ENCODE results near the gene TDRD15. TPM values are rescaled to one million over a fixed set of nuclear protein-coding genes. Genes with fewer than 3 reads are reported as not detected.
"Not testable (repeated sequence)": the region's sequence is repeated elsewhere in the genome, so short reads cannot be mapped to it uniquely, and the experiment has no call there.

TDRD15 gene
- polyA plus RNA-seq, 4 donors = 0.01 TPM; not detected in 3

DNA sequence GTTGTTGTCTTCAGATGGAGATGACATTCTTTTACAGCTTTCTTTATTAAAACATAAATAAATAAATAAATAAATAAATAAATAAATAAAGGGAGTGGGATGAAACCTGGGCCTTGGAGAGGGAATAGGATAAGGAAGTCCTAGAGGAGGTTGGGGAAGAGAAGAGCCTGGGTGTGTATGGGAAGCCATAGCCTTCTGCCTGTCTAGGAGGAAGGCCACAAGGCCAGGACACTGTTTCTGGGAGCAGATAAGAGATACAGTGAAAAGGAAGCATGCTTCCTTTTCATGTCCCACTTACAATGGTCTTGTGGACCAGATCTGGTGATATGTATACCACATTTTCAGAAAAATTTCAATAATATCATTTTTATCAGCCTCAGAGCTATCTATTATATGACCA is 6.1 kb upstream of the TDRD15 start:
- peak in 1 of 2 donors; percentile 4 for DNase-seq
- Histone ChIP-seq H3K4me1 (ENCODE audit: control insufficient read depth in 3 of 3, insufficient read depth in 2 of 3, low read depth in 1 of 3, low read length in 2 of 3) (no peaks in the 10 kb centered on the region), H3K4me3 (ENCODE audit: low read depth in 1 of 3, low read length in 3 of 3) (no peak overlapping the region), H3K9me3 (ENCODE audit: control insufficient read depth in 2 of 2, insufficient read depth in 1 of 2, low read depth in 1 of 2, low read length in 1 of 2) (no peaks in the 10 kb centered on the region), H3K27me3 (ENCODE audit: control insufficient read depth in 3 of 3, insufficient read depth in 3 of 3, low read length in 3 of 3) (no peaks in the 10 kb centered on the region), H3K27ac (ENCODE audit: low read depth in 1 of 3, low read length in 2 of 3) (no peak overlapping the region), H3K36me3 (ENCODE audit: control insufficient read depth in 3 of 3, insufficient read depth in 2 of 3, low read depth in 1 of 3, low read length in 3 of 3) (peaks cover 0 to 3% (median 0%) of the 10 kb centered on the region in 3 donors)
- no peak for FAIRE-seq

DNA sequence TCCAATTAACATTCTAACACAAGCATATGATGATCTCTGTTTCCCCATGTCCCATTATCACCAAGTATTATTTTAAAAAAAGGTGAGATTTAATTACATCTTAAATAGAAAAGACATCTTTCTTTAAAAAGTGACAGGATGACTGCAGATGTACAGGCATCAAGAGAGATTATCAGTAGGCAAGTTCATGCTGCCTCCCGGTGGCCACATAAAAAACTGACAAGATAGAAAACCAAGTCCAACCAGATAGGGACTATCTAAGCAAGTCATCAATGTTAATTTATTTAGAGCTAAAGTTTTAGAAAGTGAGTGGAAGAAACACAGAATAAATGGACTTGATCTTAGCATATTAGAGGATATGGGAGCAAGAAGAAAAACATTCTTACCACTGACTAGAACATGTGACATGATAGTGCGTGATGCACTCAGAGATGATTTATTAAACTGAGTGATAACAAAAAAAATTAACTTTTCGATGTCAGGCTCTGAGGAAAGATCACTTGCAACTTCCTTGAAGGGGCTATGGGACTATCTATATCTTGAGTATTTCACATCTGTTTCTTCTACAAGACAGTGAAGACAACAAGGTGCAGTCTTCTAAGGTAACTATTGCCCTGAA is 5.4 kb upstream of the TDRD15 start:
- Histone ChIP-seq H3K4me1 (ENCODE audit: control insufficient read depth in 3 of 3, insufficient read depth in 2 of 3, low read depth in 1 of 3, low read length in 2 of 3) (no peaks in the 10 kb centered on the region), H3K27me3 (ENCODE audit: control insufficient read depth in 3 of 3, insufficient read depth in 3 of 3, low read length in 3 of 3) (no peaks in the 10 kb centered on the region), H3K9me3 (ENCODE audit: control insufficient read depth in 2 of 2, insufficient read depth in 1 of 2, low read depth in 1 of 2, low read length in 1 of 2) (no peaks in the 10 kb centered on the region), H3K36me3 (ENCODE audit: control insufficient read depth in 3 of 3, insufficient read depth in 2 of 3, low read depth in 1 of 3, low read length in 3 of 3) (peaks cover 0 to 3% (median 0%) of the 10 kb centered on the region in 3 donors), H3K27ac (ENCODE audit: low read depth in 1 of 3, low read length in 2 of 3) (no peak overlapping the region), H3K4me3 (ENCODE audit: low read depth in 1 of 3, low read length in 3 of 3) (no peak overlapping the region)
- WGBS, 3 donors = 34 to 41% (median 39%) methylated on average over 3 of the region's 3 CpGs
- peak; percentile 51 for FAIRE-seq
- peak; percentile 68 to 69 for DNase-seq

DNA sequence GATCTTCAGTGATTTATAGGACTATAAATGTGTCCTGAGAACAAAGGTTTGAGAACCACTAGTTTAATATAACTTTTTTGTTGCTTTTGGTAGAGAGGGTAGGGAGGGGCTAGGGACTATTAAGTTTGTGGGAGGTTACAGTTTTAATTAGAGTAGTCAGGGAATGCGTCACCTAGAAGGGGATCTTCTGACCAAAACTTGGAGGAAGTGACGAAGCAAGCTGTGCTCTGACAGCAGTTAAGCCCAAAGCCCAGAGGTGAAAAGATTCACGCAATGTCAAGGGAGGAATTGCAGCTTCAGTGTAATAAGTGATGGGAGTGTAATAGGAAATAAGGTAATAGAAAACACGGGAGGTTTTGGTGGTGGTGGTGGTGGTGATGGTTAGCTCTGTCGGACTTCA is 8.1 kb downstream of the TDRD15 start:
- no peak for DNase-seq
- no peak overlapping the region for H3K4me3 ChIP-seq (ENCODE audit: low read depth in 1 of 3, low read length in 3 of 3)
- no peaks in the 10 kb centered on the region for H3K36me3 ChIP-seq (ENCODE audit: control insufficient read depth in 3 of 3, insufficient read depth in 2 of 3, low read depth in 1 of 3, low read length in 3 of 3)
- H3K27ac ChIP-seq (ENCODE audit: low read depth in 1 of 3, low read length in 2 of 3) = no peak overlapping the region
- 76 to 80% (median 80%) methylated on average over 5 of the region's 5 CpGs for WGBS, 3 donors
- no peaks in the 10 kb centered on the region for H3K4me1 ChIP-seq (ENCODE audit: control insufficient read depth in 3 of 3, insufficient read depth in 2 of 3, low read depth in 1 of 3, low read length in 2 of 3)
- no peaks in the 10 kb centered on the region for H3K9me3 ChIP-seq (ENCODE audit: control insufficient read depth in 2 of 2, insufficient read depth in 1 of 2, low read depth in 1 of 2, low read length in 1 of 2)
- FAIRE-seq = no peak
- peaks cover 0 to 3% (median 0%) of the 10 kb centered on the region in 3 donors for H3K27me3 ChIP-seq (ENCODE audit: control insufficient read depth in 3 of 3, insufficient read depth in 3 of 3, low read length in 3 of 3)

DNA sequence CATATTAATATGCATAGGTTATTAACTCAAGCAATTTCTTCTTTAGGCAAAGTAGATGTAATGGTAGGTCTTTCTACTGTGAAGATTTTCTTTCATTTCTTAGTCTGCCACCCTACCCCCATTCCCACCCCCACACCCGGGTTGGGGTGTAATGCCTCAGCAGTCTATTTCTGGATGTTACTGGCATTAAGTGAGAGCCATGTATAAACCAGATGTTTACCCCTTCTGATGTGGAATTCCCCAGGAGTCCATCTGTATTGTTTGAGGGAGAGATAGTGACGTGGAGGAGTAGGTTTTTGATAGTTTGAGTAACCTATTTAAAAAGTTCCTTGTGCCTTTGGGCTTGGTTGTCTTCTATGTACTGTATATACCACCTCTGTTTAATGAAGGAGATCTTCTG is 11.8 kb downstream of the TDRD15 start:
- WGBS, 3 donors = 71 to 79% (median 73%) methylated on average over 2 of the region's 2 CpGs
- FAIRE-seq (no peak), DNase-seq (no peak)
- Histone ChIP-seq H3K36me3 (ENCODE audit: control insufficient read depth in 3 of 3, insufficient read depth in 2 of 3, low read depth in 1 of 3, low read length in 3 of 3) (no peaks in the 10 kb centered on the region), H3K27ac (ENCODE audit: low read depth in 1 of 3, low read length in 2 of 3) (no peak overlapping the region), H3K27me3 (ENCODE audit: control insufficient read depth in 3 of 3, insufficient read depth in 3 of 3, low read length in 3 of 3) (peaks cover 0 to 3% (median 0%) of the 10 kb centered on the region in 3 donors), H3K9me3 (ENCODE audit: control insufficient read depth in 2 of 2, insufficient read depth in 1 of 2, low read depth in 1 of 2, low read length in 1 of 2) (no peaks in the 10 kb centered on the region), H3K4me1 (ENCODE audit: control insufficient read depth in 3 of 3, insufficient read depth in 2 of 3, low read depth in 1 of 3, low read length in 2 of 3) (no peaks in the 10 kb centered on the region), H3K4me3 (ENCODE audit: low read depth in 1 of 3, low read length in 3 of 3) (no peak overlapping the region)

DNA sequence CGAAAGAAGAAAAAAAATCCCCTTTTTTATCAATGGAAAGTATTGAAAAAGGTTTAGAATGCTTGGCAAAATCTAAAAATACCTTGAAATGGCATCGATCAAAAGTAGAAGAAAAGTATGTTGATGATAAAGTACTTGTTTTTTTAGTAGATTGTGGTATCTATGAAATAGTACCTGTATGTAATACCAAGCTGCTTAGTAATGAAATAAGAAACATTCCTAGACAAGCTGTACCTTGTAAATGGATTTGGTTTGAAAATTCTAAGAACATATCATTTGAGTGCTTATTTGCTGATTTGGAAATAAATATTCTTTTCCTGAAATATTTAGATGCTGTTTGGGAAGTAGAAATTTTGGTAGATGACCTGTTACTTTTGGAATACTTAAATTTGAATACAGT is 18.4 kb downstream of the TDRD15 start:
- no peak for FAIRE-seq
- Histone ChIP-seq H3K36me3 (ENCODE audit: control insufficient read depth in 3 of 3, insufficient read depth in 2 of 3, low read depth in 1 of 3, low read length in 3 of 3) (no peaks in the 10 kb centered on the region), H3K27me3 (ENCODE audit: control insufficient read depth in 3 of 3, insufficient read depth in 3 of 3, low read length in 3 of 3) (no peaks in the 10 kb centered on the region), H3K4me3 (ENCODE audit: low read depth in 1 of 3, low read length in 3 of 3) (no peak overlapping the region), H3K27ac (ENCODE audit: low read depth in 1 of 3, low read length in 2 of 3) (no peak overlapping the region), H3K9me3 (ENCODE audit: control insufficient read depth in 2 of 2, insufficient read depth in 1 of 2, low read depth in 1 of 2, low read length in 1 of 2) (no peaks in the 10 kb centered on the region), H3K4me1 (ENCODE audit: control insufficient read depth in 3 of 3, insufficient read depth in 2 of 3, low read depth in 1 of 3, low read length in 2 of 3) (no peaks in the 10 kb centered on the region)
- DNase-seq = no peak
- WGBS, 3 donors = 69 to 78% (median 71%) methylated on average over 2 of the region's 2 CpGs

DNA sequence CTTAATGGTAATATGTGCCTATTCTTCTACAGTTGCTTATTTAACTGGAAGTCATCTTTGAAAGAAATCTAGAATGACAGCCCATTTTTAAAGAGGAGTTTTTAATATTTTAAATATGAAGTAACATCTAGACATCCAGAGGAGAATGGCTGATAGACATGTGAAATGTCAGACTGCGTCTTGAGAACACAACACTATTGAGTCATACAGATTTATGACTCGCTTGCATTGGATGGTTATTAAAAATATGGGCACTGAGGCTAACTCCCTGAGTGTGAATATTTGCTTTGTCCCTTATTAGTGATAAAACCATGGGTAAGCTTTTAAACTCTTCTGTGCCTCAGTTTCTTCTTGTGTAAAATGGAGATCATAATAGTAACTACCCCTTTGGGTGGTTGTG is 22.9 kb downstream of the TDRD15 start:
- Histone ChIP-seq H3K9me3 (ENCODE audit: control insufficient read depth in 2 of 2, insufficient read depth in 1 of 2, low read depth in 1 of 2, low read length in 1 of 2) (no peaks in the 10 kb centered on the region), H3K4me3 (ENCODE audit: low read depth in 1 of 3, low read length in 3 of 3) (no peak overlapping the region), H3K36me3 (ENCODE audit: control insufficient read depth in 3 of 3, insufficient read depth in 2 of 3, low read depth in 1 of 3, low read length in 3 of 3) (no peaks in the 10 kb centered on the region), H3K27me3 (ENCODE audit: control insufficient read depth in 3 of 3, insufficient read depth in 3 of 3, low read length in 3 of 3) (no peaks in the 10 kb centered on the region), H3K27ac (ENCODE audit: low read depth in 1 of 3, low read length in 2 of 3) (no peak overlapping the region), H3K4me1 (ENCODE audit: control insufficient read depth in 3 of 3, insufficient read depth in 2 of 3, low read depth in 1 of 3, low read length in 2 of 3) (no peaks in the 10 kb centered on the region)
- no peak for DNase-seq
- FAIRE-seq = no peak
- 68 to 91% (median 76%) methylated on average over 2 of the region's 2 CpGs for WGBS, 3 donors

DNA sequence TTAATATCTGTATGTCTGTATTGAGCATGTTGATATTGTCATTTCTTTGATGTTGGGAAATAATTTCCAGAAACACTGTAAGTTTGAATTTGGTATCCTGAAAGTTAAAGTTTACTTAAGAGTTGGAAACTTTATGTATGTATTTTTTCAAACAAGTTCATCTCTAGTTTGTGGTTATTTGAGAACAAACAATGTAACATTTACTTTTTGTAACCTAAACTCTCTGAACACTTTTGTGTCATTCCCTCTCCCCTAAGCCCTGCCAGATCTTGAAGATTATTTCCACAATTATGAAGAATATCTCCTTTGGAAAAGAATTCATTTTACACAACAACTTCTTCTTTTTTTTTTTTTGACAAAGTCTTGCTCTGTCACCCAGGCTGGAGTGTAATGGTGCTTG is 24.9 kb downstream of the TDRD15 start:
- no peak for FAIRE-seq
- Histone ChIP-seq H3K4me1 (ENCODE audit: control insufficient read depth in 3 of 3, insufficient read depth in 2 of 3, low read depth in 1 of 3, low read length in 2 of 3) (no peaks in the 10 kb centered on the region), H3K9me3 (ENCODE audit: control insufficient read depth in 2 of 2, insufficient read depth in 1 of 2, low read depth in 1 of 2, low read length in 1 of 2) (no peaks in the 10 kb centered on the region), H3K4me3 (ENCODE audit: low read depth in 1 of 3, low read length in 3 of 3) (no peak overlapping the region), H3K27me3 (ENCODE audit: control insufficient read depth in 3 of 3, insufficient read depth in 3 of 3, low read length in 3 of 3) (no peaks in the 10 kb centered on the region), H3K36me3 (ENCODE audit: control insufficient read depth in 3 of 3, insufficient read depth in 2 of 3, low read depth in 1 of 3, low read length in 3 of 3) (no peaks in the 10 kb centered on the region), H3K27ac (ENCODE audit: low read depth in 1 of 3, low read length in 2 of 3) (no peak overlapping the region)
- DNase-seq = no peak

DNA sequence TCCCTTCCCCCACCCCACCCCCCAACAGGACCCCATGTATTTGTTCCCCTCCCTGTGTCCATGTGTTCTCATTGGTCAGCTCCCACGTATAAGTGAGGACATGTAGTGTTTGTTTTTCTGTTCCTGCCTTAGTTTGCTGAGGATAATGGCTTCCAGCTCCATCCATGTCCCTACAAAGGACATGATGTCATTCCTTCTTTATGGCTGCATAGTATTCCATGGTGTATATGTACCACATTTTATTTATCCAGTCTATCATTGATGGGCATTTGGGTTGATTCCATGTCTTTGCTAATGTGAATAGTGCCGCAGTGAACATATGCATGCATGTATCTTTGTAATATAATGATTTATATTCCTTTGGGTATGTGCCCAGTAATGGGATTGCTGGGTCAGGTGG is 27.5 kb downstream of the TDRD15 start:
- not testable (repeated sequence) for H3K9me3 ChIP-seq (ENCODE audit: control insufficient read depth in 2 of 2, insufficient read depth in 1 of 2, low read depth in 1 of 2, low read length in 1 of 2); H3K27ac ChIP-seq (ENCODE audit: low read depth in 1 of 3, low read length in 2 of 3); FAIRE-seq; H3K4me3 ChIP-seq (ENCODE audit: low read depth in 1 of 3, low read length in 3 of 3); DNase-seq; H3K4me1 ChIP-seq (ENCODE audit: control insufficient read depth in 3 of 3, insufficient read depth in 2 of 3, low read depth in 1 of 3, low read length in 2 of 3); H3K27me3 ChIP-seq (ENCODE audit: control insufficient read depth in 3 of 3, insufficient read depth in 3 of 3, low read length in 3 of 3); H3K36me3 ChIP-seq (ENCODE audit: control insufficient read depth in 3 of 3, insufficient read depth in 2 of 3, low read depth in 1 of 3, low read length in 3 of 3)
- WGBS, 3 donors = 36 to 60% (median 57%) methylated on average over 2 of the region's 2 CpGs

Measured in small intestine (tissue), 7 donors.